NCI-H1092 (cell line): ENCODE measurements around the gene EFCAB5.
"Not testable (repeated sequence)": the region's sequence is repeated elsewhere in the genome, so short reads cannot be mapped to it uniquely, and the experiment has no call there.

Experiments
- DNase-seq: peaks from one replicate; lab custom pipeline; 2025; lab: John Stamatoyannopoulos, UW

The EFCAB5 gene

GRCh38 chr17:29935909-29936308 is 5.5 kb upstream of the EFCAB5 start:
- not testable (repeated sequence) for DNase-seq

GRCh38 chr17:29936724-29937123 is 4.7 kb upstream of the EFCAB5 start:
- no peak for DNase-seq

GRCh38 chr17:29945281-29945680 is 3.8 kb downstream of the EFCAB5 start:
- no peak for DNase-seq

- no peak for DNase-seq
These were observed 7.2 kb downstream of the EFCAB5 start for GRCh38 chr17:29948448-29949215.

- DNase-seq, result peak; percentile 26
These were observed 8.3 kb downstream of the EFCAB5 start for GRCh38 chr17:29949696-29950095.

- DNase-seq, result no peak
These were observed 13.0 kb downstream of the EFCAB5 start for GRCh38 chr17:29954405-29954804.

GRCh38 chr17:29956225-29956624 is 14.8 kb downstream of the EFCAB5 start:
- no peak for DNase-seq

- not testable (repeated sequence) for DNase-seq
These were observed 16.1 kb downstream of the EFCAB5 start for GRCh38 chr17:29957488-29957887.

- no peak for DNase-seq
These were observed 17.7 kb downstream of the EFCAB5 start for GRCh38 chr17:29958947-29959657.

GRCh38 chr17:29959658-29960337 is 18.4 kb downstream of the EFCAB5 start:
- no peak for DNase-seq

GRCh38 chr17:29962656-29963055 is 21.2 kb downstream of the EFCAB5 start:
- no peak for DNase-seq

GRCh38 chr17:29968271-29968670 is 26.8 kb downstream of the EFCAB5 start:
- no peak for DNase-seq

- DNase-seq, result peak; percentile 60
These were observed 30.8 kb downstream of the EFCAB5 start for GRCh38 chr17:29972277-29972676.

- DNase-seq, result no peak
These were observed 31.6 kb downstream of the EFCAB5 start for GRCh38 chr17:29973005-29973404.

- no peak for DNase-seq
These were observed 36.4 kb downstream of the EFCAB5 start for GRCh38 chr17:29977836-29978235.

GRCh38 chr17:29980261-29980660 is 38.8 kb downstream of the EFCAB5 start:
- DNase-seq, result no peak

GRCh38 chr17:29982991-29983653 is 41.7 kb downstream of the EFCAB5 start:
- no peak for DNase-seq

- DNase-seq, result no peak
These were observed 55.0 kb downstream of the EFCAB5 start for GRCh38 chr17:29996458-29996857.

- no peak for DNase-seq
These were observed 58.7 kb downstream of the EFCAB5 start for GRCh38 chr17:30000001-30000754.

GRCh38 chr17:30000755-30001257 is 59.4 kb downstream of the EFCAB5 start:
- DNase-seq, result no peak

- DNase-seq, result no peak
These were observed 60.7 kb downstream of the EFCAB5 start for GRCh38 chr17:30002088-30002487.
